ENCODE data around the gene CRYBA4. TPM values are rescaled to one million over a fixed set of nuclear protein-coding genes. Genes with fewer than 3 reads are reported as not detected.

CRYBA4 gene
- total and polyA plus RNA-seq, 2 of the 13 experiments (the other 11 are each of a cell fraction or from before 2014, with no cell fraction given), result not detected

GRCh38 chr22:26660356-26660755 is 38.6 kb downstream of the CRYBA4 start:
- no peak for FAIRE-seq
- no peak for TF ChIP-seq TFDP2 (CRISPR knock-in tag; IDR thresholded peaks at IDR 0.05)
- TF ChIP-seq ATRX (CRISPR knock-in tag; IDR thresholded peaks at IDR 0.05; ENCODE audit: borderline replicate concordance), result no peak
- no peak for TF ChIP-seq ZNF235 (CRISPR knock-in tag; IDR thresholded peaks at IDR 0.05; ENCODE audit: borderline replicate concordance)
- no peak for TF ChIP-seq HBP1 (CRISPR knock-in tag; IDR thresholded peaks at IDR 0.05; ENCODE audit: low read depth)
- no peak for TF ChIP-seq RAD51 (IDR thresholded peaks at IDR 0.05; ENCODE audit: borderline replicate concordance)
- no peak for TF ChIP-seq NPAS2 (CRISPR knock-in tag; IDR thresholded peaks at IDR 0.05; ENCODE audit: borderline replicate concordance)
- TF ChIP-seq ZNF224 (CRISPR knock-in tag; IDR thresholded peaks at IDR 0.05), result no peak
- no peak for TF ChIP-seq ZFP1 (CRISPR knock-in tag; IDR thresholded peaks at IDR 0.05)
- TF ChIP-seq ZNF619 (CRISPR knock-in tag; IDR thresholded peaks at IDR 0.05), result no peak
- TF ChIP-seq ZBTB44 (CRISPR knock-in tag; IDR thresholded peaks at IDR 0.05), result no peak
- Histone ChIP-seq H3K4me2 (ENCODE audit: low read depth, low read length) (no peak overlapping the region), H3K9me3 (ENCODE audit: low read length) (no peaks in the 10 kb centered on the region), H3K4me1 (ENCODE audit: insufficient read depth, low read length) (no peaks in the 10 kb centered on the region), H3K27ac (ENCODE audit: extremely low read length, insufficient read depth, low read length) (no peak overlapping the region), H4K20me1 (ENCODE audit: insufficient read depth, low read length) (no peaks in the 10 kb centered on the region), H3K4me3 (replicated peaks in 1 of 3; ENCODE audit: insufficient read depth in 1 of 3, low read depth in 2 of 3, low read length in 3 of 3) (no peak overlapping the region), H3K36me3 (replicated peaks in 1 of 2; ENCODE audit: control insufficient read depth in 1 of 2, insufficient read depth in 2 of 2, low read length in 2 of 2) (no peaks in the 10 kb centered on the region), H3K79me2 (ENCODE audit: insufficient read depth, low read length) (no peaks in the 10 kb centered on the region), H3K27me3 (ENCODE audit: control insufficient read depth in 1 of 2, insufficient read depth in 2 of 2, low read length in 2 of 2) (peaks cover 2 to 58% of the 10 kb centered on the region in 2 experiments; a peak in 4 of 5 replicates), H2AFZ (ENCODE audit: low read length) (no peak overlapping the region), H3K9ac (ENCODE audit: insufficient read depth, low read depth, low read length) (no peak overlapping the region)
- ChIA-PET CTCF (ENCODE audit: low intra/inter-chr PET ratio, low total read pairs) (no interaction called here), POLR2A (no interaction called here)
- ATAC-seq, result no peak
- in situ Hi-C loops (cut with HindIII; ENCODE audit: extremely low pct_ligation_motif_present, low pct_unique_long_range_greater_than_20kb), result no loop called here
- 36% methylated on average over 5 of the region's 6 CpGs for WGBS (ENCODE audit: low lambda C conversion rate)
- no peak for DNase-seq (ENCODE audit: low spot score)
- BruUV-seq (replicated peaks), result no TSS peak
- intact Hi-C loops (cut with micrococcal nuclease; ENCODE audit: unreplicated experiment), result no loop called here
